ENCODE measurements around the gene PLVAP.

DNA sequence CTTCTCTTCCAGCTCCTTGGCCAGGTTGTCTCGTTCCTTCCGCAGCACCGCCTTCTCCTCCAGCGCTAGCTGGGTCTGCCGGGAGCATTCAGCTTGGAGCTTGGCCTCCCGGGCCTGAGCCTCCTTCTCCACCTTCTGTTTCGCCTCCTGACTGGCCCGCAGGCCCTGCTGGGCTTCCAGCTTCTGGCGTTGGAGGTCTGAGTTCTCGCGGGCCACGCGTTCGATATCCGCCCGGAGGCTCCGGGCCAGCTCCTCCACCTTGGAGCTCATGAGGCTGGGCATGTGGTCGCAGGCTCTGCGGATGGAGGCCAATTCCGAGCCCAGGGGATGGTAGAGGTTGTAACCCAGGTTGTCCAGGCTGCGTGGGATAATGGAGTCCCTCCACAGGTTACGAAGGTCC, 11.8 kb downstream of the PLVAP start:
- TF ChIP-seq, protein P1, sequence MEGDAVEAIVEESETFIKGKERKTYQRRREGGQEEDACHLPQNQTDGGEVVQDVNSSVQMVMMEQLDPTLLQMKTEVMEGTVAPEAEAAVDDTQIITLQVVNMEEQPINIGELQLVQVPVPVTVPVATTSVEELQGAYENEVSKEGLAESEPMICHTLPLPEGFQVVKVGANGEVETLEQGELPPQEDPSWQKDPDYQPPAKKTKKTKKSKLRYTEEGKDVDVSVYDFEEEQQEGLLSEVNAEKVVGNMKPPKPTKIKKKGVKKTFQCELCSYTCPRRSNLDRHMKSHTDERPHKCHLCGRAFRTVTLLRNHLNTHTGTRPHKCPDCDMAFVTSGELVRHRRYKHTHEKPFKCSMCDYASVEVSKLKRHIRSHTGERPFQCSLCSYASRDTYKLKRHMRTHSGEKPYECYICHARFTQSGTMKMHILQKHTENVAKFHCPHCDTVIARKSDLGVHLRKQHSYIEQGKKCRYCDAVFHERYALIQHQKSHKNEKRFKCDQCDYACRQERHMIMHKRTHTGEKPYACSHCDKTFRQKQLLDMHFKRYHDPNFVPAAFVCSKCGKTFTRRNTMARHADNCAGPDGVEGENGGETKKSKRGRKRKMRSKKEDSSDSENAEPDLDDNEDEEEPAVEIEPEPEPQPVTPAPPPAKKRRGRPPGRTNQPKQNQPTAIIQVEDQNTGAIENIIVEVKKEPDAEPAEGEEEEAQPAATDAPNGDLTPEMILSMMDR (IDR thresholded peaks at IDR 0.05) = no peak
- TF ChIP-seq POLR2A (IDR thresholded peaks at IDR 0.05) = no peak
